ENCODE data around the gene NPDC1.
A peak's percentile ranks its signal among the peaks of the same experiment; 100 is the strongest.
"Not testable (repeated sequence)": the region's sequence is repeated elsewhere in the genome, so short reads cannot be mapped to it uniquely, and the experiment has no call there.

NPDC1 gene

DNA sequence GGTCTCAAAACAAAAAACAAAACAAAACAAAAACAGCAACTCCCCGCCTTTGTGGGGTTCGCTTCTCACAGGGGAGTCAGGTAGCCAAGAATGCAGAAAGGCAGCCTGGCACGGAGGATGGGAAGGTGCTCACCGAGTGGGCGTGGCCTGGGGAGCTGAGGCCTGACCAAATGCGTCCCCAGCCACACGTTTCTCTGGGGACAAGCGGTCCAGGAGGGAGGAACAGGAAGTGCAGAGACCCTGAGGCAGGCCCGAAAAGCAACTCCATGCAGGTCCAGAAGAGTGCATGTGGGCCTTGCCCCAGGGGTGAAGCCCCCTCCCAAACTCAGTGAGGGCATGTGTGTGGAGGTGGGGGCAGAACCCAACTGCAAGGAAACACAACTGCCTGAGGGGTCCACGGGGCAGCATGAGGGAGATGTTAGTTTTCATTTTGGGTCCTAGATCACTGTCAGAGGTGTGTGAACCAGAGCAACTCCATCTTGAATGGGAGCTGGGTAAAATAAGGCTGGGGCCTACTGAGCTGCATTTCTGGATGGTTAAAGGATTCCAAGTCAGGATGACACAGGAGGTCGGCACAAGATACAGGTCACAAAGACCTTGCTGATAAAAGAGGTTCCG is 28.8 kb upstream of the NPDC1 start:
- no peak for ATAC-seq

DNA sequence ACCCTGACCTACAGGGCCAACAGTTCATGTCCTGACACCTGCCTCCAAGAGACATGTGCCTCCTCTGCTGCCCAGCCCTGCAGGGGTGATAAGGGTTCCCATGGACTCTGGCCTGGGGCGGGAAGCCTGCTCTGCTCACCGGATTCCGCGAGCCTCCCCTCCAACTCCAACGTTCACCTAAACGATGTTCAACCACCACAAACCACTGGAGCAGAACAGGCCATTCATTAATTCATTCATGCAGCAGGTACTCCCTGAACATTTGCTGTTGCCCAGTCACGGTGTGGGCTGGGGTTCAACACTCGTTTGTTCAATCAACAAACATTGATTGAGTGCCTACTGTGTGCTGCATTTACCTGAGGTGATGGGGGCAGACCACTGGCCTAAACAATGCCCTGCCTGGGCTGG is 28.0 kb upstream of the NPDC1 start:
- no peak for ATAC-seq

GRCh38 chr9:137071282-137071681 is 25.3 kb upstream of the NPDC1 start:
- no peak for ATAC-seq

- ATAC-seq, result no peak
These were observed 24.9 kb upstream of the NPDC1 start for GRCh38 chr9:137070906-137071275.

DNA sequence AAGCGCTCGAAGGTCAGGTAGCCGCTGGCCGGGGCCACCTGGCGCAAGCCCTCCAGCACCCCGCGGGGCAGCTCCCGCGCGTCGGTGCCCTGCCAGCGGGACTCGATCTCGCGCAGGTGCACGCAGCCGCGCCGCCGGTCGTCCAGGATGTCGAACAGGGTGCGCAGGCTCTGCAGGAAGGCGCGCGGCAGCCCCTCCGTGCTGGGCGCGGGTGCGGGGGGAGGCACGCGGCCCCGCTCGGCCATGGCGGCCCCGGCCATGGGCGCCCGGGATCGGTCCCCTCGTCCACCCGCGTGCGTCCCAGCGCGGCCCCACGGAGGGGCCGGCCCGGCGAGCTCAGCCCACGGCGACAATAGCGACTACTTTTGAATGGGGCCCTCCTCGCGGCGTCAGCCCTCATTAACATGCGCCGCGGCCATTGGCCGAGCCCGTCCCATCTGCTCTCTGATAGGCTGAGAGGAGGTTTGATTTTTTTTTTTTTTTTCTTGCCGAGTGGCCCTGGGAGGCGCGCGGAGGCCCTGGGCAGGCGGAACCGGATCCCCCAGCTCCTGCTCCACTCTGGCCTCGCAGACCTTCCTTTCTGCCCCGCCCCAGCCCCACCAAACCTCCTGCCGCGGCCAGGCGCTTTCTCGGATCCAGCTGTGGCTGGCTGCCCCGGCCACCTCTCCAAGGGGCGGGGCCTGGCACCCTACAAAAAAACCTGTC is 24.4 kb upstream of the NPDC1 start, which contains the start of gene SAPCD2:
Gene SAPCD2 (minus strand): TSS at position 357 of the 705 bp plus-strand sequence. CDS start 97 bp downstream, at position 260.
- peak; percentile 92 to 96 for ATAC-seq

GRCh38 chr9:137069508-137070091 is 23.6 kb upstream of the NPDC1 start:
- ATAC-seq, result no peak

GRCh38 chr9:137068539-137069507 is 22.8 kb upstream of the NPDC1 start:
- ATAC-seq, result no peak

DNA sequence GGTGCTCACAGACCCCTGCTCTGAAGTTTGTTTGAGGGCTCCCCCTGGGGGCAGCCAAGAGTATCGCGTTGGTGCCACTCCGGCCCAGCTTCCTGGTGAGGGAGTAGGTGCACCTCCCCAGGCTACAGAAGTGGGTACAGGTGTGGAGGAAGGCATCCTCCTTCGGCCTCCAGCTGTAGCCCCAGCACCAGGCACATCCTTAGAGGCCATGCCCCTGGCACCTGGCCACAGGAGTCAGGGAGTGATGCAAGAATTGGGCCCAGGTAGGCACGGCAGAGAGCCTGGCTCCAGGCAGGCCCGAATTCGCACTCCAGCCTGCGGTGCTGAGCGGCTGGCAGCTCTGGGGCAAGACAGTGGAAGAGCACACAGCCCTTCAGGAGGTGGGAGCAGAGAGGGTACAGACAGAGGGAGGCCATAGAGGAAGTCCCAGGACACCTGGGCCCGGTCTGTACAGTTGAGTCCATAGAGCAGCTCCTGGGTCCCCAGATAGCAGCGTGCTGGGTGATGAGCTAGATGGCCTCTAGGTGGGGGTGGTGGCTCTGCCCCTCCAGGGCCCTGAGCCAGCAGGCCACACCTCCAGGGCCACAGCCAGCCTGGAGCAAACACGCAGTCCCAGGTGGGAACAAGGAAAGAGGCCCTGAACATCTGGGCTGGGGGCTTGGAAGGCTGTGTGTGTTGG is 22.0 kb upstream of the NPDC1 start:
- peak; percentile 59 to 60 for ATAC-seq

DNA sequence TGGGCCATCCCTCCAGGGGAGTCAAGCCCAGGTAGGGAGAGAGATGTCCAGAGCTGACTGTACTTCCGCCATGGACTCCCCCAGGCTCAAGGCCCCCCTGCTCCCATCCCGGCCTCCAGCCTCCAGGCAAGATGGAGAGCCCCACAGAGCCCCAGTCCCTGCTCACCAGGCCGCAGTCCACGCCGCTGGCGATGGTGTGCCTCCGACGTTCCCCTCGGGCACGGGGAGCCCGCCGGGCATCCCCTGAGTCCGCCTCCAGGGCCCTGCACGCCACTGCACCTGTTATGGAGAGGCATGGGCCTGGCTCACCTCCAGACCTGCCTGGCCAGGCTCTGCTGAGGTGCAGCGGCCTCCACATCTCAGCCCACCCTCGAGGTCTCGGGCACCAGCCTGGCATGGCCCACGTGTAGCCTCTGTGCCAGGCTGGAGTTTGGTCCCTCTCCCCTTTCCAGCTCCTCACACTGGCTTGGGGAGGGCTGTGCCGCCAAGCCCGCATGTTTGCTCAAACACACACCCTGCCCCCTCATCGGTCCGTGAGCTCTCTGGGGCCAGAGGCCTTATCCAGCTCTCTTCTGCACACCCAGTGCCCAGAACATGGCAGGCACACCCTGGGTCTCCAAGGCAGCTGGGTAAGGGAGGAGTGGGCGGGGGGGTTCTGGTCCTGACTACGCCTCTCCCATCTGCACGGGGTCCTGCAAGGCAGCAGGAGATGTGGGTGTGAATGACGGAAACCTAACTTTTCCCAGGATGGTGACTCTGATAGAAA is 20.3 kb upstream of the NPDC1 start:
- ATAC-seq, result no peak

- ATAC-seq, result no peak
These were observed 19.5 kb upstream of the NPDC1 start for GRCh38 chr9:137065336-137065967.

GRCh38 chr9:137064880-137065164 is 18.8 kb upstream of the NPDC1 start:
- ATAC-seq, result no peak

- peak; percentile 27 to 34 for ATAC-seq
These were observed 18.3 kb upstream of the NPDC1 start for GRCh38 chr9:137064027-137064879.

DNA sequence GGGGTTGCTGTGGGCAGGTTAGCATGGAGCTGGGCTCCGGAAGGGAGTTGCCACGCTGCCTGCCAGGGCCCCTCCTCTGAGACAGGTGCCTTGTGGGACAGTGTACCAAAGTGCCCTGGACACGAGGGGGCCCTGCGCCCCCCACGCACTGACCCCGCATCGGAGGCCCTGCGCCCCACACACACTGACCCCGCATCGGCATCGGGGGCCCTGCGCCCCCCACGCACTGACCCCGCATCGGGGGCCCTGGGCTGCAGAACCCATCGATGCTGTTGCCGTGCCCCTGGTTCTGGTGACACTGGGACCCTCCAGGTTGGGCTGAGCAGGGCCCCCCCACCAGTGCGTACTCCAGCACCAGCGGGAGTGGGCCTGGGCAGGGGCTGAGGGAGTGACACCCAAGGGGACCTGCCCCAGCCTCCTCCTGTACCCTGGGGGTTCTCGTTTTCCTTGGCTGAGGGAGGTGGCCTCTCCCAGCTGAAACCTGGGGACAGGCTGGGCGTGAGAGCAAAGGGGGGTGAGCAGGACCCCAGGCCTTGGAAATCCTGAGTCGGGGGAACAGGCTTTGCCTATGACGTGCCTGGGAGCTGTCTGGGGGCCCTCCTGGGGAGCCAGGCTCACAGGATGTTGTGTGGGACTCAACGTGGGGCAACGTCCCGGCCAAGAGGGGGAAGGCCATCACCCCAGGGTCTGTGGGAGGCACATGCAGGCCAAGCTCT is 17.5 kb upstream of the NPDC1 start:
- ATAC-seq, result no peak

GRCh38 chr9:137062798-137063197 is 16.8 kb upstream of the NPDC1 start:
- not testable (repeated sequence) for ATAC-seq

GRCh38 chr9:137062384-137062783 is 16.4 kb upstream of the NPDC1 start:
- ATAC-seq, result no peak

DNA sequence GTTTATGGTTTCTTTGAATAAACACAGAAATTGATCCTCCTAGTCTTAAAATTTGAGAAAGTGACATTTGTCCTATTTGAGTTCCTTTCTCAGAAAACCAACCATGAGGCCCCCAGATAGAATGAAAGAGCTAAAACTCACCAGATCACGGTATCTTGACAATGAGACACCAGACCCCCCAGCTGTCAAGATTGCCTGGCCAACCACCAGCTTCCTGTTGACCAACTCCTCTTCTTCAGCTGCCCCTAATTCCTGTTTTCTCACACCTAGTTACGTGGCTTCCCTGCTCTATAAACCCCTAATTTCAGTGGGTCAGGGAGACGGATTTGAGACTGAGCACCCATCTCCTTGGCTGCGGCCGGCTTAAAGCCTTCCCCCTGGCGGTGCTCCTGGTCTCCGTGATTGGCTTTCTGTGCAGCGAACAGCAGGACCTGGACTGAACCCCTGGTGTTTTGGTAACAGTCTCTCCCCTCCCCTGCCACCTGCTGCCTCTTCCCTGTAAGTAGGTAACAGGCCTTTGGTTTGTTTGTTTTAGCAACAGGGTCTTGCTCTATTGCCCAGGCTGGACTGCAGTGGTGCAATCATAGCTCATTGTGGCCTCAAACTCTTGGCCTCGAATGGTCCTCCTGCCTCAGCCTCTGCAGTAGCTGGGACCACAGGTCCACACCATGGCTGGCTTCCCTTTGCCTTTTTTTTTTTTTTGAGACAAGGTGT is 12.7 kb upstream of the NPDC1 start:
- no peak for ATAC-seq

GRCh38 chr9:137057545-137057944 is 11.6 kb upstream of the NPDC1 start:
- no peak for ATAC-seq

GRCh38 chr9:137056739-137057415 is 10.9 kb upstream of the NPDC1 start:
- no peak for ATAC-seq

All from activated CD4-positive, CD25-positive, alpha-beta regulatory T cell treated with anti-CD3 and anti-CD28 coated beads, Interleukin-2, amount 50 U/mL, for 24 hours (primary cell).